ENCODE measurements around the gene TBXAS1.
"Not testable (repeated sequence)": the region's sequence is repeated elsewhere in the genome, so short reads cannot be mapped to it uniquely, and the experiment has no call there.

TBXAS1 gene

DNA sequence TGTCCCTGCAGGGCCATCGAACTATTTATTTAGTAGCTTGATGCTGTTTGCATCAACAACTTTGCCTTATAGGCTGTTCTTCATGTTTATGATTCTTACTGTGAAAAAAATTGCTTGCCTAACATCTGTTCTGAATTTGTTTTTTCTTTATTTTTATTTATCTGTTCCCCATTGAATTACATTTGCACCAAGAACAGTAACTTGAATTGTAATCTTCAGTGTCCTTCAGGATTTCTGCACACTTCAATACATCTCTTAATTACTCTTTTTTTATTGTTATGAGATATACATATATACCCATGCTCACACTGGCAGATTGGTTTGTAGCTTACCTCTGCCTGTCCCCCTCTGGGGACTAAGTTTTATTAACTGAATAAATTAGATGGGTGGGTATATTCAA lies 64.4 kb downstream of the TBXAS1 start:
- no peak for DNase-seq (ENCODE audit: low spot score)

GRCh38 chr7:139893999-139894398 lies 64.9 kb downstream of the TBXAS1 start:
- DNase-seq (ENCODE audit: low spot score): no peak

DNA sequence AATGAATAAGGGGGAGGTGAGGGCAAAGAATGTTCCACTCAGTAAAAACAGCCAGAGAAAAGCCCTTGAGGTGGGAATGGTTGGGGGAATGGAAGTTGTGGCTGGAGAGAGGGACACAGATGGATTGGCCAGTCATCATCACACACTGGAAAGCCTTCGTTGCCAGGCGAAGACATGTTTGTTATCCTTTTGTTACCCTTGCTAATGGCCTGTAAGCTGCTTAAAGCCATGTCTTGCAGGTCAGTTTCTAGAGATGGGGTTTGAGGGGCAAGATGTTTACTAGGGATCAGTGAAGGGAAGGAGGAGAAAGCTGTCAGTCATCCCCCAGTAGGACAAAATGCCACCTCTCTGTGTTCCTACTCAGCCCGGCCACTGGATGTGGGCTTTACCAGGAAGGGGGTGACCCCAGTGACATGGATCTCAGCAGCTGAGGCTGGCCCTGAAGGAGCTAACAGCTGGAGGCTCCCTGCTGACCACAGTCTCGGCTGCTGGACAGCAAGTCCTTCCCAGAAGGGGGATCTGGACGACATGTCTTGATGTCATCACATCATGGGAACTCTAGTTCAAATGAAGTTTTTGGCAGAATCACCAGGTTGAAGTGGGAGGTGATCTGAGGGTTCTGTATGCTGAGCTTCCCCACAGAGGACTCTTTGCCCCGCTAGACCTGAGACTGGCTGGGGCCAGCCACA lies 66.2 kb downstream of the TBXAS1 start:
- DNase-seq (ENCODE audit: low spot score): no peak

DNA sequence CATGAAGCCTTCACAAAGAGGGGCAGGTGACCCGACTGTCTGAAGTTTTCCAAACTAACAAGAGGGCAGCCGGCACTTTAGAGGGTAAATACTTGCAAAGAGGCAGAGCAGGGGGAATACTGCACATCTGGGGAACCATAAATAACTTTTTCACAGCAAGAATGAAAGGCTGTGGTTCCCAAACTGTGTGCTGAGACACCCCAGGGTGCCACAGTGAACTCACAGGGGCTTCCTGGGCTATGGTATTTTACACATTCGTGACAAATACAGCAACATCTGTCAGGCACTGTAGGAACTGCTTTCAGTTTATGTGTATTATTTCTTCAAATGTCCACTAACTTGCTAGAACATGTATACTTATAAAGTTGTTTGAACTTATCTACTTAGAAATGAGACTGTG lies 67.2 kb downstream of the TBXAS1 start:
- no peak for DNase-seq (ENCODE audit: low spot score)

DNA sequence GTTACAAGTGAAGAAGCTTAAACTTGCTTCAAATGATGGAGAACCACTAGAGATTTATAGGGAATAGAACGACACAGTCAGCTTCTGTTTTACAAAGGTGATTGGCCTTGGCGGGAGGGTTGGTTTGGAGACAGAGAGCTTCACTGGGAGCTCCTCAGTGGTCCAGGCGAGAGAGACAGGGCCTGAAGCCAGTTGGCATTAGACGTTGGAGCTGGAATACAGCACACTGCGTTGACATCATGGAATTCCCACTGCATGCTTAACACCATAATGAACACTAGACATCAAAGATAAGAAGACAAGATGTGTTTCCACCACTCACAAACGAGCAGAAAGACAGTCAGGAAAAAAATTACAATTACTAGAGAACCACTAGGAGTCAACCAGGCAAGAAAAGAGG lies 67.8 kb downstream of the TBXAS1 start:
- DNase-seq (ENCODE audit: low spot score): no peak

DNA sequence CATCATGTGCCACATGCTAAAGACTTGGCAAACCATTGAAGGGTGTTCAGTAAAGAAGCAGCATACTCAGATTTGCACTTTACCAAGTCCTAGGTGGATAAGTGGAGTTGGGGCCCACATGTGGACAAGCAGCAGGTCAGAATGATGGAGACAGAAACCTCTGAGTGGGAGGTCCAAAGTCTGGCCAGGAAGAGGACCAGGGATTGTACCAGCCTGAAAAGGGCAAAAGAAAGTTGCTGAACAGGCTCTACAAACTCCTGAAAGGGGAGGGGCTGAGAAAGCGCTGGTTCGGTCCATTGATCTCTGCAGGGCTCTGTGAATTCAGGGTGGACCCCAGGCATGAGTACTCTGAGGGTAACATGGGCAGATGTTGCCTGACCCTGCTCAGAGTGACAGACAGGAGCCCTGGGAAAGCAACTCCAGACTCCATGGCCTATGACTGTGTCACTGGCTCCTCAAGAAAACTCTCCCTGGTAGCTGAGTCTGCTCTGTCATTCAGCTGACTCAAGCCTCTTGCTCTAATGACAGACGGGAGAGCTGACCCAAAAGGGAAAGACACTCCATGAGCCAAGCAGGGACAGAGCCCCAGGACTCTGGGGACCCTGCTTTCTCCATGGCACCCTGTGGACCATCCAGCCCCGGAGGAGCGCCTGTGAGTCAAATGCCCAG lies 68.5 kb downstream of the TBXAS1 start:
- no peak for DNase-seq (ENCODE audit: low spot score)

DNA sequence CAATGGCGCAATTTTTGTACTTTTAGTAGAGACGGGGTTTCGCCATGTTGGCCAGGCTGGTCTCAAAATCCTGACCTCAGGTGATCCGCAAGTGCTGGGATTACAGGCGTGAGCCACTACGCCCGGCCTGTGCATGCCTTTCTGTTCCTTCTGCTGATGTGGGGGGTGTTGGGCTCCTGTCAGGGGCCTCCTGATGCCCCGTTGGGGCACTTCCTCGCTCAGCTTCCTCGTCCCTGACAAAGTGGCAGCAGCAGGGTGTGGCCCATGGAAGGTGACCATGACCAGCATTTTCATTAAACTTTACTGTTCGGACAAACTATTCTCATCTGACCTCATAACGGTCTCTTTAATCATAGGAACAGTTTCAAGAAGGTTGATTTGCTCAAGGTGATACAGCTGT lies 69.4 kb downstream of the TBXAS1 start:
- no peak for DNase-seq (ENCODE audit: low spot score)

DNA sequence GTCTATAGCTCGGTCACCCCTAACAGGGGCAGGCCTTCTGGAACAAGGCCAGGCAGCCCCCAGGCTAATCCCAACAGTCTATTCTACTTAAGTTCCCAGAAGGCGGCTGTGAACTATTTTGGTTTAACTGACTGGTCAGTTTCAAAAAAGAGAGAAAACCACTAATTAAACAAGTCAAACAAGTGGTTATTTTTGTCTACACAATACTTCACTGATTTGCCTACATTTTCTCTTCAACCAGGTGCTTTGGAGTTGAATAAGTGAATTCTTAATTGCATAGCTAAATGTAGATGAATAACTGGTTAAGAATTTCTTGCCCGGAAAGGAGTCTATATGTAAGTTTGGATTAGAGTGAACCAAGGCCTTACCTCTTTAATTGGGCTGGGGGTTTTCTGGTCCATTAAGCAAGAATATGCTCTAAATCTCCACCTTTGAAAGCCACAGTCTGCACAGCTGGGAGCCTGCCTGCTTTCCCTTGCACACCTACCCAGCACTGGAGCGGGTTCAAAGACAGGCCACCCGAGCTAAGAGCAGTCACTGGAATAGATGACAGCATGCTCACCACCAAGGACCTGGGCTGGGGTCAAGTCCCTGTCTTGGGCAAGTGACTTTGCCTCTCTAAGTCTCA lies 70.4 kb downstream of the TBXAS1 start:
- DNase-seq (ENCODE audit: low spot score): no peak

DNA sequence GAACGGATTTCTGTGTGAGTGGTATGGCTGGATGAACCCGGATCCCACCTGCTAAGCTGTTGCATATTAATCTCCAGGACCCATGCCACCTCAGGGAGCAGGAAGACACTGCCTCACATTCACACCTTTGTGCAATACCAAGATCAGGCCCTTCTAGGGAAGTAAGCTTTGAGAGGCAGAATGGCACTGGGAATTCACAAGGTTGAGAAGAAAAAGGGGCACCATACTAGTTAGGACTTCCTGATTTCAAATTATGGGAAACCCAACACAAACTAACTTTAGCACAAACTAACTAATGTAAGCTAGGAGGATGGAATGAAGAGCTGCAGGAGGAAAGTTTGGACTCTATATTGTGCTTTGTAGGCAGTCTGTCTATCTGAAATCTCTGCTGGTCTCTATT lies 71.3 kb downstream of the TBXAS1 start:
- DNase-seq (ENCODE audit: low spot score): no peak

DNA sequence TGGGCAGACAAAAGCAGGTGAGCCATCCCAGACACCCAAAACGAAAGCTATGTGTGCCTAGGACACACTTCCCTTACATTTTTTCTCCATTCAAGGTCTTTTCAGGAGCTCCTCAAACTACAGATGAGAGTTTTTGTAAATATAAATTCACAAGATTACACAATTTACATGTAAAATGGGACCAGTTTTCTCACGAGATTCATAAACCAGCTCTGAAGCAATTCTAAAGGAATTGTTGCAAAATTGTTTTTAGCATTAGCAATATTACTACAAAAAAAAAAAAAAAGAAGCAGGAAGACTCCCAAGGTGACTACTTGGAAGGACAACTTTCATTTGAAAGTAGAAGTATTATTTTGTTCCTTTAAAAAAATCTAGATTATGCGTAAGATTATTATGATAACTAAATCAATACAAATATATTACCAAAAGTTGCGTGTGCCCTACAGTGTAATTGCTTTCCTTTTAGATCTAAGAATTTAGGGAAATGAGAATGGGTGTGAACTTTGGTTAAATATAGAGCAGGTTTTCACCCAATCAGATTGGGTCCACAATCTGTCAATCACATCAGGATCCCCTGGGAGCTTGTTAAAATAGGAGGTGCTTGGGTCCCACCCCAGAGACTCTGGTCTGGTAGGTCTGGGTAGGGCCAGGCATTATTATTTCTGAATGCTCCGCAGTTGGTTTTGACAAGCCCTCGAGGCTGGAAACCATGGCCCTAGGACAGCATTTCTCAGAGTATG lies 72.2 kb downstream of the TBXAS1 start:
- no peak for DNase-seq (ENCODE audit: low spot score)

DNA sequence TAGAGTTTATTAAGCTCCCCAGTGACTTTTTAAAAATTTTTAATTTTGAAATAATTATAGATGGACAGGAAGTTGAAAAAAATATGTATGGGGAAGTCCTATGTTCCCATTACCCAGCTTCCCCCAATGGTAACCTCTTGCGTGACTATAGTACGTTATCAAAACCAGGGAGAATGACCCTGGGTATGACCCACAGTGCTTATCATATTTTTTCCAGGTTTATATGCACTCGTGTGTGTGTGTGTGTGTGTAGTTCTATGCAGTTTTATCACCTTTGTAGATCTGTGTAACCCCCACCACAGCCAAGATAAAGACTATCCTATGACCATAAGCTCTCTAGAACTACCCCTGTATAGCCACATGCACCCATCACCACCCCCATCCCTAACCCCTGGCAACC lies 72.8 kb downstream of the TBXAS1 start:
- DNase-seq (ENCODE audit: low spot score): no peak

- no peak for DNase-seq (ENCODE audit: low spot score)
Measured at GRCh38 chr7:139902436-139903102, 73.5 kb downstream of the TBXAS1 start.

DNA sequence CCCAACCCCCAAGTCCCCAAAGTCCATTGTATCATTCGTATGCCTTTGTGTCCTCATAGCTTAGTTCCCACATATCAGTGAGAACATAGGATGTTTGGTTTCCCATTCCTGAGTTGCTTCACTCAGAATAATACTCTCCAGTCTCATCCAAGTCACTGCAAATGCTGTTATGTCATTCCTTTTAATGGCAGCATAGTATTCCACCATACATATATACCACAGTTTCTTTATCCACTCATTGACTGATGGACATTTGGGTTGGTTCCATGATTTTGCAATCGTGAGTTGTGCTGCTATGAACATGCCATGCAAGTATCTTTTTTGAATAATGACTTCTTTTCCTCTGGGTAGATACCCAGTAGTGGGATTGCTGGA lies 74.0 kb downstream of the TBXAS1 start:
- not testable (repeated sequence) for DNase-seq (ENCODE audit: low spot score)

DNA sequence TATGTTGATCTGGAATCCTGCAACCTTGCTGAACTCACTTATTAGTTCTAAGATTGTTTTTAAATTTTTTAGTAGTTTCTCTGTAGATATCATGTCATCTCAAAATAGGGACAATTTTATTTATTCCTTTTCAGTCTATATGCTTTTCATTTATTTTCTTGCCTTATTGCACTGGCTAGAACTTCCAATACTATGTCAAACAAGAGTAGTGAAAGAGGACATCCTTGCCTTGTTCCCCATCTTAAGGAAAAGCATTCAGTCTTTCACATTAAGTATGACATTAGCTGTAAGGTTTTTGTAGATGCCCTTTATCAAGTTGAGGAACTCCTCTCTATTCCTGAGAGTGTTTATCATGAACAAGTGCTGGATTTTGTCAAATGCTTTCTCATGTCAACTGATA lies 77.8 kb downstream of the TBXAS1 start:
- no peak for DNase-seq (ENCODE audit: low spot score)

GRCh38 chr7:139908792-139909191 lies 79.7 kb downstream of the TBXAS1 start:
- peak; percentile 16 for DNase-seq (ENCODE audit: low spot score)

DNA sequence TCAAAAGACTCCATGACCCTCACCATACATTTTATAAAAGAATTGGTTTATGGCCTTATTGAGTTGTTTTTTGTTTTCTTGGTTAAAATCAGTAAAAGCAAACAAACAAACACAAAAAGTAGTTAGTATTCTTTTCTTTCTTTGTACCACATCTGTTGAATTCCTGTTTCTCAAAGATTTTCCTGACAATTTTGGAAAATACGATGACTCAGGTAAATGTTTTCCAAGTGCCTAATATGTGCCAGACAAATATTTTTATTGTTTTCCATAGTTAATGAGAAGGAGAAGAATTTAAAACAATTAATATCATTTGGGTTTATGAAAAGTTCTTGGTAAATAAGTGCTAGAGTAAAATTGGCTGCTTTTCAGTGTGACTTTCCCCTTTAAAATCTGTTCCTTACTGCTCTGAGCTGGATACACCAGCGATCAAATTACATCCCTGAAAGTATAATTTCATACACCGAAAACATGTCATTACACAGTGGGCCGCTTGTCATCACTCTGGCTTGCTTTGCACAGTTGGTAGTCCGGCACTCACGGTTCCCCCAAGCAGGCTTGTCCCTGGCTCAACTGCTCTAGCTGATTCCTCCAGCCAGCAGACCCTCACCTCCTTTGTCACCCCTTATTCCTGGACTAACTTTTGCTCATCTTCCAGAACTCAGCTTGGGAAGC lies 80.5 kb downstream of the TBXAS1 start:
- no peak for DNase-seq (ENCODE audit: low spot score)

DNA sequence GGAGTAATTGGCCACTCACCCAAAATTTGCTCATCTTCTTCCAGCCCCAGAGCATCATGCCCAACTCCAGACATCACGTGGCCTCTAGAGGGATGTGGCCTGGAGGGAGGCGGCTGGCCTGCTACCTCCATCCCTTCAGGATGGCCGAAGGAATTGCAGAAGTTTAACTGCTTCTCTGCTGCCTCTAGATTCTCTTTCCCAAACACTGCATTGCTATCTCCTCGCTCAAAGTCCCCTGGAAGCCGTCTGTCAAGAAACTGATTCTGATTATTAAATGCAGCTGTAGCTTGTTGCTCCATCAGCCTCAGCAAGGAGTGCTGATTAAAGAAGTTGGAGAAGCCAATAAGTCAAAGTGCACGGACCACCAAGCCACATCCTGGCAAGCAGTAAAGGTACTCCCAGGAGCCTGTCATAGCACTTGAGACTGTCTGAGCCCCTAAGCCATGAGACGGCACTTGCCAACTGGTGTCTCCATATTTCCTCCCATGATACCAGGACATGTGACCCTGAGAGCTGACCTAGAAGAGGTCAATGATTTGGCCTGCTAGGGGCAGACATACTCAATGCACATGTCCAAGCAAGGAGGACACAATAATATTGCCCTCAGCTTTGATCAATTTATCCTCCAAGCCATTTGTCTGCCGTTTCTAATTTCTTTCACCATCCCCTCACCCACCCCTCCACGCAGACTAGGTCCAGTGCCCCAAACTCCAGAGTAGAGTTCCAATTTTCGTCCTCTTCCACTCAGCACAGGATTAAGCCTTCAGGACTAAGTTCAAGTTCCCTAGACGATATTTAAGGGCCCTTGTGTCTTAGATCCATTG lies 84.2 kb downstream of the TBXAS1 start:
- DNase-seq (ENCODE audit: low spot score): no peak

DNA sequence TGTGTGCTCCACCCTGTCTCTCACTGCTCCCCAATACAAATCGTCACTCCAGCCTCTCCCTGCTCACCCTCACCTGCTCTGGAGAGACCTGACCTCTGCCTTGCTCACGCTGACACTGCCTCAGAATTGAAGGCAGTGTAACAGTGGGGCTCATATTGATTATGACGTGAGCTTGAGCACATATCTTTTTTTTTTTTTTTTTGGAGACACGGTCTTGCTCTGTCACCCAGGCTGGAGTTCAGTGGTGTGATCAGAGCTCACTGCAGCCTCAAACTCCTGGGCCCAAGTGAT lies 84.7 kb downstream of the TBXAS1 start:
- no peak for DNase-seq (ENCODE audit: low spot score)

- DNase-seq (ENCODE audit: low spot score): peak; percentile 70
Measured at GRCh38 chr7:139914306-139915267, 85.5 kb downstream of the TBXAS1 start.

Measured in hematopoietic multipotent progenitor cell treated with erythropoietin and hydrocortisone succinate and interleukin-3 and kit ligand, for 17 days (in vitro differentiated cells).